ENCODE measurements around the gene PPP6R3. TPM values are rescaled to one million over a fixed set of nuclear protein-coding genes. Genes with fewer than 3 reads are reported as not detected.
A peak's percentile ranks its signal among the peaks of the same experiment; 100 is the strongest.

Gene PPP6R3
- total RNA-seq, 1 experiment from 2014 or later = 122 TPM

GRCh38 chr11:68609761-68610160 is 149.2 kb downstream of the PPP6R3 start:
- Mint-ChIP-seq H3K9me3 (ENCODE audit: low read depth, unreplicated experiment) (no peaks in the 10 kb centered on the region), H3K27me3 (ENCODE audit: unreplicated experiment) (no peaks in the 10 kb centered on the region), H3K4me3 (ENCODE audit: low read depth, unreplicated experiment) (no peak overlapping the region), H3K4me1 (ENCODE audit: low read depth, unreplicated experiment) (no peaks in the 10 kb centered on the region), H3K27ac (ENCODE audit: unreplicated experiment) (no peak overlapping the region), H3K36me3 (ENCODE audit: insufficient read depth, unreplicated experiment) (peaks cover 53% of the 10 kb centered on the region)
- DNase-seq = no peak
- CTCF ChIA-PET = interaction anchor here (0.6 kb wide), 1 partner anchor 385 kb away, joined by 4 read pairs; no protein-coding TSS in a partner anchor
- intact Hi-C loops (cut with micrococcal nuclease; ENCODE audit: unreplicated experiment) = loop anchor here (5.0 kb wide), 1 partner anchor 52 kb away; no protein-coding TSS in a partner anchor
- no peak for TF ChIP-seq CTCF (IDR thresholded peaks at IDR 0.05; ENCODE audit: unreplicated experiment)
- no TSS peak for BruUV-seq (replicated peaks)

GRCh38 chr11:68610452-68611116 is 150.0 kb downstream of the PPP6R3 start:
- DNase-seq = no peak
- H3K36me3 Mint-ChIP-seq (ENCODE audit: insufficient read depth, unreplicated experiment) = peaks cover 52% of the 10 kb centered on the region
- H3K4me1 Mint-ChIP-seq (ENCODE audit: low read depth, unreplicated experiment) = no peaks in the 10 kb centered on the region
- CTCF ChIA-PET = interaction anchor here (0.6 kb wide), 1 partner anchor 260 kb away, joined by 3 read pairs; no protein-coding TSS in a partner anchor
- H3K27me3 Mint-ChIP-seq (ENCODE audit: unreplicated experiment) = no peaks in the 10 kb centered on the region
- intact Hi-C loops (cut with micrococcal nuclease; ENCODE audit: unreplicated experiment) = no loop called here
- H3K9me3 Mint-ChIP-seq (ENCODE audit: low read depth, unreplicated experiment) = no peaks in the 10 kb centered on the region
- BruUV-seq (replicated peaks) = no TSS peak
- TF ChIP-seq CTCF (IDR thresholded peaks at IDR 0.05; ENCODE audit: unreplicated experiment) = no peak
- H3K4me3 Mint-ChIP-seq (ENCODE audit: low read depth, unreplicated experiment) = no peak overlapping the region
- H3K27ac Mint-ChIP-seq (ENCODE audit: unreplicated experiment) = no peak overlapping the region

- no peak overlapping the region for H3K4me3 Mint-ChIP-seq (ENCODE audit: low read depth, unreplicated experiment)
- no peaks in the 10 kb centered on the region for H3K9me3 Mint-ChIP-seq (ENCODE audit: low read depth, unreplicated experiment)
- H3K27ac Mint-ChIP-seq (ENCODE audit: unreplicated experiment) = peak overlapping the region; percentile 72
- no peak for DNase-seq
- peaks cover 43% of the 10 kb centered on the region for H3K36me3 Mint-ChIP-seq (ENCODE audit: insufficient read depth, unreplicated experiment)
- intact Hi-C loops (cut with micrococcal nuclease; ENCODE audit: unreplicated experiment) = no loop called here
- CTCF ChIA-PET = no interaction called here
- TF ChIP-seq CTCF (IDR thresholded peaks at IDR 0.05; ENCODE audit: unreplicated experiment) = no peak
- H3K4me1 Mint-ChIP-seq (ENCODE audit: low read depth, unreplicated experiment) = no peaks in the 10 kb centered on the region
- no TSS peak for BruUV-seq (replicated peaks)
- H3K27me3 Mint-ChIP-seq (ENCODE audit: unreplicated experiment) = peaks cover 8% of the 10 kb centered on the region
Measured at GRCh38 chr11:68615657-68616056, 155.1 kb downstream of the PPP6R3 start.

- no TSS peak for BruUV-seq (replicated peaks)
- intact Hi-C loops (cut with micrococcal nuclease; ENCODE audit: unreplicated experiment) = no loop called here
Measured at GRCh38 chr11:68617925-68618809, 157.6 kb downstream of the PPP6R3 start.

More at GRCh38 chr11:68617925-68618809, 157.6 kb downstream of the PPP6R3 start:
- H3K4me1 Mint-ChIP-seq (ENCODE audit: low read depth, unreplicated experiment) = no peaks in the 10 kb centered on the region
- H3K27me3 Mint-ChIP-seq (ENCODE audit: unreplicated experiment) = peaks cover 27% of the 10 kb centered on the region
- H3K36me3 Mint-ChIP-seq (ENCODE audit: insufficient read depth, unreplicated experiment) = peaks cover 23% of the 10 kb centered on the region
- no peaks in the 10 kb centered on the region for H3K9me3 Mint-ChIP-seq (ENCODE audit: low read depth, unreplicated experiment)
- H3K27ac Mint-ChIP-seq (ENCODE audit: unreplicated experiment) = no peak overlapping the region
- no peak for DNase-seq
- no peak for TF ChIP-seq CTCF (IDR thresholded peaks at IDR 0.05; ENCODE audit: unreplicated experiment)
- CTCF ChIA-PET = no interaction called here
- H3K4me3 Mint-ChIP-seq (ENCODE audit: low read depth, unreplicated experiment) = no peak overlapping the region
